HL-60 (cell line): ENCODE measurements around the gene FADS3.

Source experiments
- CTCF ChIP-seq: IDR thresholded peaks from one replicate; pipeline ENCODE4 v1.5.1; 2011; ENCODE audit warnings: low read length, control low read depth, inconsistent platforms; ENCODE audit not compliant: insufficient read depth
- POLR2AphosphoS5 ChIP-seq: IDR thresholded peaks from 2 replicates; pipeline ENCODE4 v1.6.1; 2012; ENCODE audit warnings: low read depth

- TF ChIP-seq CTCF, result no peak
- TF ChIP-seq POLR2AphosphoS5, result no peak
These were observed 57.9 kb downstream of the FADS3 start for GRCh38 chr11:61833471-61833870.
